Measurements from ENCODE around the gene SEC14L2. TPM values are rescaled to one million over a fixed set of nuclear protein-coding genes. Genes with fewer than 3 reads are reported as not detected.

The SEC14L2 gene
- total and polyA plus RNA-seq, 3 donors from 2014 or later: 2.2 to 4.7 (median 3.5) TPM

GRCh38 chr22:30435674-30436126, 38.9 kb downstream of the SEC14L2 start:
- H3K27me3 ChIP-seq: no peaks in the 10 kb centered on the region
- no peaks in the 10 kb centered on the region for H3K9me3 ChIP-seq
- 89 to 95% methylated on average over 6 of the region's 6 CpGs for WGBS, 2 donors
- DNase-seq: no peak
- no peak overlapping the region for H3K4me3 ChIP-seq
- no peaks in the 10 kb centered on the region for H3K4me1 ChIP-seq
- no peak overlapping the region for H3K27ac ChIP-seq
- TF ChIP-seq CTCF (IDR thresholded peaks at IDR 0.05) (no peak), POLR2A (IDR thresholded peaks at IDR 0.05) (no peak)
- intact Hi-C loops (cut with DNase I; ENCODE audit: low total_unique reads): no loop called here
- H3K36me3 ChIP-seq (ENCODE audit: low read depth, missing control alignments): no peaks in the 10 kb centered on the region

GRCh38 chr22:30436196-30436595, 39.4 kb downstream of the SEC14L2 start:
- Histone ChIP-seq H3K9me3 (no peaks in the 10 kb centered on the region), H3K36me3 (ENCODE audit: low read depth, missing control alignments) (no peaks in the 10 kb centered on the region), H3K4me1 (no peaks in the 10 kb centered on the region), H3K27me3 (no peaks in the 10 kb centered on the region), H3K27ac (no peak overlapping the region), H3K4me3 (no peak overlapping the region)
- WGBS, 2 donors: 97 to 100% methylated on average over 2 of the region's 2 CpGs
- no peak for DNase-seq
- intact Hi-C loops (cut with DNase I; ENCODE audit: low total_unique reads): no loop called here
- TF ChIP-seq POLR2A (IDR thresholded peaks at IDR 0.05) (no peak), CTCF (IDR thresholded peaks at IDR 0.05) (no peak)

- no peaks in the 10 kb centered on the region for H3K9me3 ChIP-seq
- H3K27ac ChIP-seq: no peak overlapping the region
- no peaks in the 10 kb centered on the region for H3K27me3 ChIP-seq
- DNase-seq: no peak
- H3K36me3 ChIP-seq (ENCODE audit: low read depth, missing control alignments): no peaks in the 10 kb centered on the region
- TF ChIP-seq POLR2A (IDR thresholded peaks at IDR 0.05) (no peak), CTCF (IDR thresholded peaks at IDR 0.05) (no peak)
- intact Hi-C loops (cut with DNase I; ENCODE audit: low total_unique reads): no loop called here
- 88 to 90% methylated on average over 3 of the region's 3 CpGs for WGBS, 2 donors
- no peaks in the 10 kb centered on the region for H3K4me1 ChIP-seq
- H3K4me3 ChIP-seq: no peak overlapping the region
Measured at GRCh38 chr22:30438559-30438958, 41.7 kb downstream of the SEC14L2 start.

- Histone ChIP-seq H3K36me3 (ENCODE audit: low read depth, missing control alignments) (no peaks in the 10 kb centered on the region), H3K27me3 (no peaks in the 10 kb centered on the region), H3K9me3 (no peaks in the 10 kb centered on the region), H3K4me3 (no peak overlapping the region), H3K4me1 (no peaks in the 10 kb centered on the region), H3K27ac (no peak overlapping the region)
- WGBS, 2 donors: 93 to 94% methylated on average over 4 of the region's 4 CpGs
- no peak for DNase-seq
- intact Hi-C loops (cut with DNase I; ENCODE audit: low total_unique reads): no loop called here
- TF ChIP-seq POLR2A (IDR thresholded peaks at IDR 0.05) (no peak), CTCF (IDR thresholded peaks at IDR 0.05) (no peak)
Measured at GRCh38 chr22:30439226-30439625, 42.4 kb downstream of the SEC14L2 start.

GRCh38 chr22:30439836-30440235, 43.0 kb downstream of the SEC14L2 start:
- 87 to 94% methylated on average over 6 to 11 of the region's 11 CpGs for WGBS, 2 donors
- Histone ChIP-seq H3K4me1 (no peaks in the 10 kb centered on the region), H3K9me3 (no peaks in the 10 kb centered on the region), H3K27ac (no peak overlapping the region), H3K27me3 (no peaks in the 10 kb centered on the region), H3K4me3 (no peak overlapping the region), H3K36me3 (ENCODE audit: low read depth, missing control alignments) (no peaks in the 10 kb centered on the region)
- TF ChIP-seq CTCF (IDR thresholded peaks at IDR 0.05) (no peak), POLR2A (IDR thresholded peaks at IDR 0.05) (no peak)
- intact Hi-C loops (cut with DNase I; ENCODE audit: low total_unique reads): no loop called here
- no peak for DNase-seq

All from testis (tissue), 3 donors.